Cardiac muscle cell (in vitro differentiated cells and primary cell): ENCODE results near the gene FSIP1. TPM values are rescaled to one million over a fixed set of nuclear protein-coding genes. Genes with fewer than 3 reads are reported as not detected.

Experiments
- DNase-seq, 2 donors: peaks; one replicate each; pipeline versions ENCODE4 v3.0.0 to v3.0.0-alpha.2; 2010 to 2017; ENCODE audit warnings: low read depth in 1 of 2, low spot score in 1 of 2
- H3K27ac ChIP-seq: fragments of 200-600 bp; sonication (generic); 2 replicates; pipeline ENCODE4 v1.5.1; 2016
- H3K27me3 ChIP-seq: fragments of 200-600 bp; sonication (generic); 2 replicates; pipeline ENCODE4 v1.6.0; 2016; ENCODE audit warnings: control low read depth
- H3K36me3 ChIP-seq: fragments of 200-600 bp; sonication (generic); 2 replicates; pipeline ENCODE4 v1.5.1; 2016; ENCODE audit warnings: control low read depth
- H3K4me1 ChIP-seq: fragments of 200-600 bp; sonication (generic); 2 replicates; pipeline ENCODE4 v1.8.1; 2017; ENCODE audit warnings: low read depth, mild to moderate bottlenecking, mixed run types
- H3K4me3 ChIP-seq: fragments of 200-600 bp; sonication (generic); 2 replicates; pipeline ENCODE4 v1.5.1; 2016; ENCODE audit warnings: mild to moderate bottlenecking
- H3K9me3 ChIP-seq: fragments of 200-600 bp; sonication (generic); 2 replicates; pipeline ENCODE4 v1.5.1; 2017; ENCODE audit warnings: low read depth, mild to moderate bottlenecking, control low read depth
- CTCF ChIP-seq: IDR thresholded peaks from 2 replicates; pipeline ENCODE4 v1.5.1; 2012; ENCODE audit warnings: low read depth, mild to moderate bottlenecking, low read length
- polyA plus RNA-seq: library from polyadenylated mRNA; unstranded; fragments of >200 nt; fragmentation: Nextera tagmentation; extraction: Ambion mirVana; gene quantifications from 2 replicates; pipeline ENCODE4 v1.2.1, GENCODE V29; 2016
- total RNA-seq: library from RNA; depleted of rRNA; stranded (reverse); fragments of >200 nt; gene quantifications from 2 replicates; pipeline ENCODE4 v1.2.3, GENCODE V29; 2016

The FSIP1 gene
- total and polyA plus RNA-seq, 2 experiments from 2014 or later = 0.15 to 0.33 TPM

DNA sequence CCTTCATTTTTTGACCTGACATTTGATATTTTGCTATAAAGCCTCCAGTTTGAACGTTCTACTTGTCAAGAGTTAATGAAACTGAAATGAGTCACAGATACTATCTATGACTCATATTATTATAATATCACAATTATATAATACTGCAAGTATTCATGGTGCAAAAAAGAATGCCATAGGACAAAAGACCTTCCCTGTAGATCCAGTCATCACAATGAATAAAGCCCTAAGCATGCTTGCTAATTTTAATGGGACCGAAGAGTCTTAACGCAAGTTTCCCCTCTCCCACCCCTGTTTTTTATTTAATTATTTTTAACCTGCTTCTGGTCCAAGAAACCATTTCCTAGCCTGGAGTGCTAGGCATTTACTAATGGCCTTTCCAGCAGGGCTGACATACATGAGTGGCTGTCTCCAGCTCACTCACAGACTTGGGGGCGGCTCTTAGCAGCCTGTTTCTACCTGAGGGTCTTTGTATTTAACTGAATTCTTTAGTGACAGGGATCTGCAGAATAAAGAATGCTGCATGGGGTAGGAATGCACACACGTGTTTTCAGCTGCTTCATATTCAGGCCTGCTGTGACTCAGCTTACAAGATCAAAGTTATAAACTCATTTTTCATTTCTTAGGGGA, 140.5 kb downstream of the FSIP1 start:
- peak; percentile 47 to 80 for DNase-seq
- H3K27me3 ChIP-seq = no peaks in the 10 kb centered on the region
- peaks cover 26% of the 10 kb centered on the region for H3K4me1 ChIP-seq
- TF ChIP-seq CTCF = no peak
- H3K27ac ChIP-seq = peak overlapping the region; percentile 10
- no peak overlapping the region for H3K4me3 ChIP-seq
- H3K36me3 ChIP-seq = no peaks in the 10 kb centered on the region
- no peaks in the 10 kb centered on the region for H3K9me3 ChIP-seq

- peaks cover 26% of the 10 kb centered on the region for H3K4me1 ChIP-seq
- no peak overlapping the region for H3K4me3 ChIP-seq
- no peak for TF ChIP-seq CTCF
- DNase-seq = no peak
- no peaks in the 10 kb centered on the region for H3K27me3 ChIP-seq
- H3K36me3 ChIP-seq = no peaks in the 10 kb centered on the region
- H3K27ac ChIP-seq = peak overlapping the region; percentile 10
- H3K9me3 ChIP-seq = no peaks in the 10 kb centered on the region
Measured at GRCh38 chr15:39641191-39641889, 141.3 kb downstream of the FSIP1 start.

- H3K36me3 ChIP-seq = no peaks in the 10 kb centered on the region
- peaks cover 26% of the 10 kb centered on the region for H3K4me1 ChIP-seq
- no peak overlapping the region for H3K4me3 ChIP-seq
- no peak for TF ChIP-seq CTCF
- H3K27ac ChIP-seq = no peak overlapping the region
- no peaks in the 10 kb centered on the region for H3K9me3 ChIP-seq
- no peaks in the 10 kb centered on the region for H3K27me3 ChIP-seq
- DNase-seq = no peak
Measured at GRCh38 chr15:39640665-39641064, 142.0 kb downstream of the FSIP1 start.

- Histone ChIP-seq H3K27me3 (no peaks in the 10 kb centered on the region), H3K4me3 (no peak overlapping the region), H3K9me3 (no peaks in the 10 kb centered on the region), H3K36me3 (no peaks in the 10 kb centered on the region), H3K4me1 (peaks cover 16% of the 10 kb centered on the region), H3K27ac (no peak overlapping the region)
- DNase-seq = no peak
- no peak for TF ChIP-seq CTCF
Measured at GRCh38 chr15:39639037-39639436, 143.6 kb downstream of the FSIP1 start.

DNA sequence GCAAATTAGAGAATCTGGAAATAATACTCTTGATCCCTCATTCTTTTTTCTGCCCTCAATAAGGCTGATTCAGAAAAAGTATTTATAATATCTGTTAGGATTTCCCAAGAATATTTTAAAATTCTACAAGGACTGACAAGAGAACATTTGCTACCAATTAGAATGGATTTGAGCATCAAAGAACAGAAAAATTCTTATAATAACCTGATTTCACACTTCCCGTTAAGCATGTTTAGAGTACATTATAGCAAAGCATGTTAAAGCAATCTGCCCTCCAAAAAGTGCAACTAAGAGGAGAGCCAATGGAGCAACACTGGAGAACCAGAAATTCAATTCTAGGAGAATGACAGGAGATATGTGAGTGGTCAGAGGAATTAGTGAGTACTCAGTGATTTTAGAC, 144.6 kb downstream of the FSIP1 start:
- H3K4me3 ChIP-seq = no peak overlapping the region
- H3K36me3 ChIP-seq = no peaks in the 10 kb centered on the region
- H3K27ac ChIP-seq = no peak overlapping the region
- no peak for DNase-seq
- no peaks in the 10 kb centered on the region for H3K9me3 ChIP-seq
- TF ChIP-seq CTCF = no peak
- peaks cover 16% of the 10 kb centered on the region for H3K4me1 ChIP-seq
- no peaks in the 10 kb centered on the region for H3K27me3 ChIP-seq
